HFF-Myc (cell line): ENCODE results near the gene MUC21.

ENCODE experiments used
- DNase-seq: peaks from one replicate; pipeline ENCODE4 v3.0.0-alpha.2; 2011; ENCODE audit warnings: low read depth; ENCODE audit errors: extremely low read depth
- H3K4me3 ChIP-seq: replicated peaks from 2 replicates; pipeline ENCODE4 v1.5.1; 2011; ENCODE audit warnings: low read depth, mild to moderate bottlenecking, control low read depth, low read length
- TF ChIP-seq, protein P1 (sequence below): IDR thresholded peaks from 2 replicates; pipeline ENCODE4 v1.5.1; 2012; ENCODE audit warnings: mild to moderate bottlenecking, low read depth, low read length, control low read depth; ENCODE audit errors: missing control alignments

The MUC21 gene

DNA sequence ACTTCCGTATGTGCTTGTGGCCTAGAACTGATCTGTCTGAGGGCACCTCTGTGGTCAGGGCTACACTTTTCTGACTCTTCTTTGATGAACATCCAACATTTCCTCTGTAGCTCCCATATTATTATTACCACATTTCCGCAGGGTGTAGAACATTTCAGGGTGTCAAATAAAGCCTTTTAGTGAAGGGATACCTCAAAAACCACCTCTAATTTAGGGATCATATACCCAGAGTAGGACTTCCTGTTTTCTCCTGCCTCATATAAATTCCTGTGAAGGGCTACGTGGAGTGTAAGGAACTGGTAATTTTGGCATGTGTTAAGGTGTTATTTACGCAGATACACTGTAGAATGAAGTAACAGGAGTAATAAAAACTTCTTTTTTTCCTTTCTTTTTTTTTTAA, 21.3 kb downstream of the MUC21 start:
- H3K4me3 ChIP-seq = no peak overlapping the region
- TF ChIP-seq, protein P1, sequence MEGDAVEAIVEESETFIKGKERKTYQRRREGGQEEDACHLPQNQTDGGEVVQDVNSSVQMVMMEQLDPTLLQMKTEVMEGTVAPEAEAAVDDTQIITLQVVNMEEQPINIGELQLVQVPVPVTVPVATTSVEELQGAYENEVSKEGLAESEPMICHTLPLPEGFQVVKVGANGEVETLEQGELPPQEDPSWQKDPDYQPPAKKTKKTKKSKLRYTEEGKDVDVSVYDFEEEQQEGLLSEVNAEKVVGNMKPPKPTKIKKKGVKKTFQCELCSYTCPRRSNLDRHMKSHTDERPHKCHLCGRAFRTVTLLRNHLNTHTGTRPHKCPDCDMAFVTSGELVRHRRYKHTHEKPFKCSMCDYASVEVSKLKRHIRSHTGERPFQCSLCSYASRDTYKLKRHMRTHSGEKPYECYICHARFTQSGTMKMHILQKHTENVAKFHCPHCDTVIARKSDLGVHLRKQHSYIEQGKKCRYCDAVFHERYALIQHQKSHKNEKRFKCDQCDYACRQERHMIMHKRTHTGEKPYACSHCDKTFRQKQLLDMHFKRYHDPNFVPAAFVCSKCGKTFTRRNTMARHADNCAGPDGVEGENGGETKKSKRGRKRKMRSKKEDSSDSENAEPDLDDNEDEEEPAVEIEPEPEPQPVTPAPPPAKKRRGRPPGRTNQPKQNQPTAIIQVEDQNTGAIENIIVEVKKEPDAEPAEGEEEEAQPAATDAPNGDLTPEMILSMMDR = no peak
- DNase-seq = no peak

DNA sequence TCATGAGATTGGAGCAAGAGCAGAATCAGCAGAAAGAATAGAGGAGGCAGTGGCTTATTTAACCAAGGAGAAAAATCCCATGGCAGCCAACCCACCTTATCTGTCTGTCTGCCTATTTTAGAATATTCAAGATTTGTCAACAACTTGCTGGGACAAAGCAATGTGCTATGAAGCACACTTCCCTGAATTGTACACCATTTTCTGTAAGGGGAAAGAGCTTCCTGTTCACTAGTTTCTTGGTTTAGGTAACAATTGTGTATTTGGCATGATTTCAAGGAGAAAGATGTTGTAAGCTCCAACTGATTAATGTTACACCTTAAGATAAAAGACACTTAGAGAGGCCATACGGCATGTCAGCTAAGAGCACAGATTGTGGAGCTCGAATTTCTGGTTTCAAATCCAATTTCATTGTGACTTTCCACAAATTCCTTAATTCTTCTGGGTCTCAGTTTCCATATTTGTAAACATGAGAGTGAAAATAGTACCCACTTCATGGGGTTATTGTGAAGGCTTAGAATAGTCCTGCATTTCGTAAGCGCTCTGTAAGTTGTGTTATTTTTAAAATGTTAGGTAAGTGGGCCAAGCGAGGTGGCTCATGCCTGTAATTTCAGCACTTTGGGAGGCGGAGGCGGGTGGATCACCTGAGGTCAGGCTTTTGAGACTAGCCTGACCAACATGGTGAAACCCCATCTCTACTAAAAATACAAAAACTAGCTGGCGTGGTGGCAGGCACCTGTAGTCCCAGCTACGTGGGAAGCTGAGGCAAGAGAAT, 21.9 kb downstream of the MUC21 start:
- DNase-seq = no peak
- H3K4me3 ChIP-seq = no peak overlapping the region
- TF ChIP-seq, protein P1 = no peak

- peak; percentile 20 for DNase-seq
- no peak overlapping the region for H3K4me3 ChIP-seq
- TF ChIP-seq, protein P1 = no peak
Observed at GRCh38 chr6:31007694-31008093, 24.2 kb downstream of the MUC21 start.

- TF ChIP-seq, protein P1 = no peak
- H3K4me3 ChIP-seq = no peak overlapping the region
- DNase-seq = no peak
Observed at GRCh38 chr6:31008165-31008564, 24.6 kb downstream of the MUC21 start.

DNA sequence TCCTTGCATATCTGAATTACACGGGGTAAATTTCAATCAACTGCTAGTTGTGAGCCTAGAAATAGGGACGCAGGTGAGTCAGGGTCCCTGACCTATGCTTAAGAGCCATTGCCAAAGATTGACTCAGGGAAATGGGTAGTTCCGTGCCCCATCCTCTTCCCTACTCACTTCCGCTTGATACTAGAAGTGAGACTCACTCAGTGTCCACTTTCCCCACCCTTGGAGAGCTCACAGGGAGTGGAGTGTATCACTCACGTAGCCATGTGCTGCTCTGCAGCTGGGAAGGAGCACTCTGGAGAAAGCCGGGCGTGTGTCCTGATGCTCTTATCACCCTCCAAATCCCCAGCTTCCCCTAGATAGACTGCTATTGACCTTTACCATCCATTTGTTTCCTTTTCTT, 26.2 kb downstream of the MUC21 start:
- no peak overlapping the region for H3K4me3 ChIP-seq
- TF ChIP-seq, protein P1 = no peak
- no peak for DNase-seq

DNA sequence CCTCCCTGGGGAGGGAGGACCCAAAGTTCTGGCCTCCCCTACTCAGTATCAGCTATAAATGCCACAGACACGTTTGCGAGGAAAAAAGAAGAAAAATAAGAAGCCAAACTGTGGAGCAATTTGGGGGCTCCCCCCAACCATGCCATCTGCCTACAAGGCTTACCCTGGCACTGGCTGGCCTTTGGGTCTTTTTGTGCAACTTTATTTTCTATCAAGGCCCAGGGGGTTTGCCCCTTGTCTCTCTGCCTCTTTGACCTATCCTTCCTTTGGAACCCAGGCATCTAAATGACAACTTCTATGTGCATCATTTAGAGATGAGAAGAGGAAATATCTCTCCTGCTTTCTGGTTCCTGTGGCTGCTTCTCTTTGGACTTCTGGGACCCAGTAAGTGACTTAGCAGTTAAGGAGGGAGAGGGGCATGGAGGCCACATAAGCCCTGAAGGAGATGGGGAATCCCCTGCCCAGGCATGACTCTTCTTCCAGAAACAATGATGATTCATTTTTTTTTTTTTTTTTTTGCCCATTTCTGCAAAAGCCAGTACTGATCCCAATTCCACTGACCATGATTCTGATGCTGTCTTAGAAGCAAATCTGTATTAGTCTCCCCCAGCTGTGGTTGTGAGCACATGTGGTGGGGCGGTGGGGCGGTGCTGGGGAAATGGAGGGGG, 27.0 kb downstream of the MUC21 start, which contains the start of gene MUC22:
Gene MUC22, plus strand, starts transcription at position 82 of the 668 bp plus-strand sequence. Its CDS starts 233 bp downstream, at position 315.
- H3K4me3 ChIP-seq = no peak within 1 kb of the TSS
- peak; percentile 4 for DNase-seq
- TF ChIP-seq, protein P1 = no peak

- no peak for DNase-seq
- TF ChIP-seq, protein P1 = no peak
- H3K4me3 ChIP-seq = no peak overlapping the region
Observed at GRCh38 chr6:31011153-31011552, 27.6 kb downstream of the MUC21 start.
